GM23338 (cell line): ENCODE results near the gene ERCC6. TPM values are rescaled to one million over a fixed set of nuclear protein-coding genes. Genes with fewer than 3 reads are reported as not detected.

Experiments used
- ATAC-seq: fragments of 200-7000 bp; cut with Tn5 transposase; 3 replicates; pipeline ENCODE4 v1.9.1; 2020
- DNase-seq: peaks from one replicate; pipeline ENCODE4 v3.0.0-alpha.2; 2015; ENCODE audit warnings: low spot score
- H2AFZ ChIP-seq: fragments of 200-600 bp; sonication (generic); 2 replicates; pipeline ENCODE4 v1.8.0; 2016; ENCODE audit warnings: antibody characterized with exemption, mild to moderate bottlenecking, moderate library complexity
- H3F3A ChIP-seq: fragments of 200-600 bp; sonication (generic); replicated peaks from 2 replicates; pipeline ENCODE4 v1.8.0; 2017; ENCODE audit warnings: antibody characterized with exemption, mixed run types, low read depth
- H3K27ac ChIP-seq: fragments of 200-600 bp; sonication (generic); 2 replicates; pipeline ENCODE4 v1.6.1; 2016; ENCODE audit warnings: low read depth
- H3K27me3 ChIP-seq: fragments of 200-600 bp; sonication (generic); 2 replicates; pipeline ENCODE4 v1.8.0; 2016; ENCODE audit warnings: mild to moderate bottlenecking, mixed run types, moderate library complexity; ENCODE audit not compliant: insufficient read depth
- H3K36me3 ChIP-seq: fragments of 200-600 bp; sonication (generic); 2 replicates; pipeline ENCODE4 v1.8.0; 2016; ENCODE audit warnings: mild to moderate bottlenecking; ENCODE audit not compliant: insufficient read depth
- H3K4me1 ChIP-seq: fragments of 200-600 bp; sonication (generic); 2 replicates; pipeline ENCODE4 v1.8.0; 2016; ENCODE audit warnings: mild to moderate bottlenecking, moderate library complexity; ENCODE audit not compliant: insufficient read depth
- H3K4me2 ChIP-seq: fragments of 200-600 bp; sonication (generic); 2 replicates; pipeline ENCODE4 v1.7.1; 2017; ENCODE audit warnings: mixed run types
- H3K4me3 ChIP-seq: fragments of 200-600 bp; sonication (generic); 2 replicates; pipeline ENCODE4 v1.6.1; 2016; ENCODE audit warnings: mixed run types
- H3K79me2 ChIP-seq: fragments of 200-600 bp; sonication (generic); replicated peaks from 2 replicates; pipeline ENCODE4 v1.8.0; 2017; ENCODE audit warnings: mild to moderate bottlenecking; ENCODE audit not compliant: insufficient read depth
- H3K9me2 ChIP-seq: fragments of 200-600 bp; sonication (generic); 2 replicates; pipeline ENCODE4 v1.8.0; 2017; ENCODE audit not compliant: insufficient read depth
- H4K20me1 ChIP-seq: fragments of 200-600 bp; sonication (generic); replicated peaks from 2 replicates; pipeline ENCODE4 v1.8.0; 2017; ENCODE audit warnings: mild to moderate bottlenecking; ENCODE audit not compliant: insufficient read depth
- H3K27ac Mint-ChIP-seq: 2 replicates; pipeline ENCODE4 v1.8.0; 2020; ENCODE audit warnings: inconsistent platforms, mild to moderate bottlenecking, moderate library complexity, mixed read lengths
- H3K27me3 Mint-ChIP-seq: 3 replicates; pipeline ENCODE4 v1.8.0; 2022; ENCODE audit warnings: low read depth, mild to moderate bottlenecking, moderate library complexity, mixed read lengths, inconsistent platforms; ENCODE audit not compliant: insufficient read depth, poor library complexity
- H3K36me3 Mint-ChIP-seq: 3 replicates; pipeline ENCODE4 v1.8.0; 2021; ENCODE audit warnings: low read depth, mild to moderate bottlenecking, inconsistent platforms, moderate library complexity, mixed read lengths
- H3K4me1 Mint-ChIP-seq: 3 replicates; pipeline ENCODE4 v1.8.0; 2020; ENCODE audit warnings: mild to moderate bottlenecking, inconsistent platforms, mixed read lengths
- H3K4me3 Mint-ChIP-seq: 3 replicates; pipeline ENCODE4 v1.8.0; 2021; ENCODE audit warnings: moderate library complexity, mild to moderate bottlenecking, inconsistent platforms, mixed read lengths
- H3K9me3 Mint-ChIP-seq: 3 replicates; pipeline ENCODE4 v1.8.0; 2020; ENCODE audit warnings: moderate library complexity, mild to moderate bottlenecking, inconsistent platforms, mixed read lengths
- CREB1 ChIP-seq: fragments of 250-450 bp; sonication (Bioruptor Pico); IDR thresholded peaks from 2 replicates; pipeline ENCODE4 v1.5.0; 2020; ENCODE audit warnings: low read depth, mild to moderate bottlenecking, moderate library complexity
- EZH2 ChIP-seq: fragments of 200-600 bp; sonication (generic); IDR thresholded peaks from one replicate; pipeline ENCODE4 v1.8.0; 2017; ENCODE audit warnings: antibody characterized with exemption, mild to moderate bottlenecking, low read depth; ENCODE audit not compliant: unreplicated experiment
- EZH2phosphoT487 ChIP-seq: fragments of 200-600 bp; sonication (generic); IDR thresholded peaks from one replicate; pipeline ENCODE4 v1.8.1; 2018; ENCODE audit warnings: antibody characterized with exemption; ENCODE audit not compliant: unreplicated experiment
- JUNB ChIP-seq: IDR thresholded peaks from one replicate; pipeline ENCODE4 v1.6.1; 2016; ENCODE audit warnings: antibody characterized with exemption; ENCODE audit not compliant: unreplicated experiment
- NANOG ChIP-seq: IDR thresholded peaks from 2 replicates; pipeline ENCODE4 v1.6.1; 2016; ENCODE audit warnings: antibody characterized with exemption, borderline replicate concordance
- POLR2AphosphoS5 ChIP-seq: IDR thresholded peaks from 2 replicates; pipeline ENCODE4 v1.6.1; 2016; ENCODE audit warnings: antibody characterized with exemption, low read depth
- STAT1 ChIP-seq: IDR thresholded peaks from one replicate; pipeline ENCODE4 v1.6.1; 2016; ENCODE audit warnings: antibody characterized with exemption; ENCODE audit not compliant: unreplicated experiment
- ZNF114 ChIP-seq: fragments of 250-450 bp; sonication (Bioruptor Pico); IDR thresholded peaks from 2 replicates; pipeline ENCODE4 v1.5.0; 2020; ENCODE audit warnings: mild to moderate bottlenecking, moderate library complexity
- ZNF331 ChIP-seq: fragments of 250-450 bp; sonication (Bioruptor Pico); IDR thresholded peaks from 2 replicates; pipeline ENCODE4 v1.5.0; 2020; ENCODE audit warnings: low read depth, mild to moderate bottlenecking, moderate library complexity
- polyA plus RNA-seq: library from polyadenylated mRNA; unstranded; fragments of >200 nt; fragmentation: Nextera tagmentation; extraction: Ambion mirVana; gene quantifications from 2 replicates; pipeline ENCODE4 v1.2.1, GENCODE V29; 2016
- total RNA-seq: library from RNA; depleted of rRNA; stranded (reverse); fragments of >200 nt; shearing (Covaris generic); gene quantifications from 2 replicates; pipeline ENCODE4 v1.2.3, GENCODE V29; 2014
- TF ChIP-seq, protein P1 (sequence below), 2 experiments: fragments of 200-600 bp in 1 of 2; sonication (generic) in 1 of 2; conservative IDR thresholded peaks; 2 replicates each; pipeline versions ENCODE4 v1.5.1 to v1.6.1; 2016 to 2017; ENCODE audit warnings: antibody characterized with exemption in 2 of 2, low read depth in 2 of 2, mild to moderate bottlenecking in 2 of 2, moderate library complexity in 1 of 2
- TF ChIP-seq, protein P2 (sequence below): IDR thresholded peaks from one replicate; pipeline ENCODE4 v1.6.1; 2018; ENCODE audit warnings: antibody characterized with exemption; ENCODE audit not compliant: unreplicated experiment
- TF ChIP-seq, protein P3 (sequence below): fragments of 250-450 bp; sonication (Bioruptor Pico); IDR thresholded peaks from 2 replicates; pipeline ENCODE4 v1.5.0; 2020; ENCODE audit warnings: mild to moderate bottlenecking, moderate library complexity
- TF ChIP-seq, protein P4 (sequence below): IDR thresholded peaks from 2 replicates; pipeline ENCODE4 v1.6.1; 2016; ENCODE audit warnings: antibody characterized with exemption

Gene ERCC6
- total and polyA plus RNA-seq, 2 experiments from 2014 or later = 2.5 to 13.8 TPM

DNA sequence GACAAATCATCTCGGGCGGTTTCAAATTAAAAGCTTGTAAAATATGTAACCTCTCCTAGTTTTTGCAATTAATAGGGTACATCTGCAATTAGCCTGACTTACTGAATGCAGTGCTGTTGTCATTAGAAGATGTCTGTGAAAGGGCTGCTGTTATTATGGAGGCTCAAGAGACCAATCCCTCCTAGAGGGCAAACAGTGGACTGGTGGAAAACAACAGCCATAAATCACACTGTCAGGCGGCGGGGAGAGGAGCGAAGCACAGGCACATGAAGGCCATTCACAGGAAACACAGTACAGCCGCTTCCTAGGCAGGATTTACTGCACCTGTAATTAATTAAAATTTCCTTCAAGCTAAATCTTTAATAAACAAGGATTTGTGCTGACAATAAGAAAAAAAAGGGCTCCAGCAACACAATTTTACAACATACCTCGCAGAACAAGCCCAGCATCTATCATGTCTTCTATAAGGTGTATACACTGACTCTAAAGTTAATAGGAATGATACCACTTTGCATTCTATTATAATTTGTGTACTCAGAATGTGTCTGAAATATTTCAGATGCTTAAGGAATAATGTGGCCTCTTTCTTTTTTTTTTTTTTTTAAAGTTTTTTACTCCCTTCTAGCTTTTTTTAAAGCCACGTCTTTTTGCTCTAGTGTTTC lies 50.7 kb downstream of the ERCC6 start:
- Mint-ChIP-seq H3K27me3 (no peaks in the 10 kb centered on the region), H3K36me3 (no peaks in the 10 kb centered on the region), H3K4me3 (no peak overlapping the region), H3K27ac (no peak overlapping the region), H3K4me1 (no peaks in the 10 kb centered on the region), H3K9me3 (no peaks in the 10 kb centered on the region)
- Histone ChIP-seq H3K79me2 (no peaks in the 10 kb centered on the region), H4K20me1 (no peaks in the 10 kb centered on the region), H3K4me2 (no peak overlapping the region), H3F3A (no peaks in the 10 kb centered on the region), H3K9me2 (no peaks in the 10 kb centered on the region), H3K4me3 (no peak overlapping the region), H3K4me1 (no peaks in the 10 kb centered on the region), H3K27me3 (no peaks in the 10 kb centered on the region), H3K27ac (no peak overlapping the region), H3K36me3 (no peaks in the 10 kb centered on the region), H2AFZ (no peak overlapping the region)
- no peak for DNase-seq
- no peak for ATAC-seq
- TF ChIP-seq, protein P1, sequence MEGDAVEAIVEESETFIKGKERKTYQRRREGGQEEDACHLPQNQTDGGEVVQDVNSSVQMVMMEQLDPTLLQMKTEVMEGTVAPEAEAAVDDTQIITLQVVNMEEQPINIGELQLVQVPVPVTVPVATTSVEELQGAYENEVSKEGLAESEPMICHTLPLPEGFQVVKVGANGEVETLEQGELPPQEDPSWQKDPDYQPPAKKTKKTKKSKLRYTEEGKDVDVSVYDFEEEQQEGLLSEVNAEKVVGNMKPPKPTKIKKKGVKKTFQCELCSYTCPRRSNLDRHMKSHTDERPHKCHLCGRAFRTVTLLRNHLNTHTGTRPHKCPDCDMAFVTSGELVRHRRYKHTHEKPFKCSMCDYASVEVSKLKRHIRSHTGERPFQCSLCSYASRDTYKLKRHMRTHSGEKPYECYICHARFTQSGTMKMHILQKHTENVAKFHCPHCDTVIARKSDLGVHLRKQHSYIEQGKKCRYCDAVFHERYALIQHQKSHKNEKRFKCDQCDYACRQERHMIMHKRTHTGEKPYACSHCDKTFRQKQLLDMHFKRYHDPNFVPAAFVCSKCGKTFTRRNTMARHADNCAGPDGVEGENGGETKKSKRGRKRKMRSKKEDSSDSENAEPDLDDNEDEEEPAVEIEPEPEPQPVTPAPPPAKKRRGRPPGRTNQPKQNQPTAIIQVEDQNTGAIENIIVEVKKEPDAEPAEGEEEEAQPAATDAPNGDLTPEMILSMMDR (conservative IDR thresholded peaks at IDR 0.05; ENCODE audit: low read depth in 2 of 2) = no peak
- TF ChIP-seq, protein P2, sequence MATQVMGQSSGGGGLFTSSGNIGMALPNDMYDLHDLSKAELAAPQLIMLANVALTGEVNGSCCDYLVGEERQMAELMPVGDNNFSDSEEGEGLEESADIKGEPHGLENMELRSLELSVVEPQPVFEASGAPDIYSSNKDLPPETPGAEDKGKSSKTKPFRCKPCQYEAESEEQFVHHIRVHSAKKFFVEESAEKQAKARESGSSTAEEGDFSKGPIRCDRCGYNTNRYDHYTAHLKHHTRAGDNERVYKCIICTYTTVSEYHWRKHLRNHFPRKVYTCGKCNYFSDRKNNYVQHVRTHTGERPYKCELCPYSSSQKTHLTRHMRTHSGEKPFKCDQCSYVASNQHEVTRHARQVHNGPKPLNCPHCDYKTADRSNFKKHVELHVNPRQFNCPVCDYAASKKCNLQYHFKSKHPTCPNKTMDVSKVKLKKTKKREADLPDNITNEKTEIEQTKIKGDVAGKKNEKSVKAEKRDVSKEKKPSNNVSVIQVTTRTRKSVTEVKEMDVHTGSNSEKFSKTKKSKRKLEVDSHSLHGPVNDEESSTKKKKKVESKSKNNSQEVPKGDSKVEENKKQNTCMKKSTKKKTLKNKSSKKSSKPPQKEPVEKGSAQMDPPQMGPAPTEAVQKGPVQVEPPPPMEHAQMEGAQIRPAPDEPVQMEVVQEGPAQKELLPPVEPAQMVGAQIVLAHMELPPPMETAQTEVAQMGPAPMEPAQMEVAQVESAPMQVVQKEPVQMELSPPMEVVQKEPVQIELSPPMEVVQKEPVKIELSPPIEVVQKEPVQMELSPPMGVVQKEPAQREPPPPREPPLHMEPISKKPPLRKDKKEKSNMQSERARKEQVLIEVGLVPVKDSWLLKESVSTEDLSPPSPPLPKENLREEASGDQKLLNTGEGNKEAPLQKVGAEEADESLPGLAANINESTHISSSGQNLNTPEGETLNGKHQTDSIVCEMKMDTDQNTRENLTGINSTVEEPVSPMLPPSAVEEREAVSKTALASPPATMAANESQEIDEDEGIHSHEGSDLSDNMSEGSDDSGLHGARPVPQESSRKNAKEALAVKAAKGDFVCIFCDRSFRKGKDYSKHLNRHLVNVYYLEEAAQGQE = no peak
- no peak for TF ChIP-seq STAT1
- TF ChIP-seq NANOG = no peak
- TF ChIP-seq POLR2AphosphoS5 = no peak
- TF ChIP-seq, protein P3, sequence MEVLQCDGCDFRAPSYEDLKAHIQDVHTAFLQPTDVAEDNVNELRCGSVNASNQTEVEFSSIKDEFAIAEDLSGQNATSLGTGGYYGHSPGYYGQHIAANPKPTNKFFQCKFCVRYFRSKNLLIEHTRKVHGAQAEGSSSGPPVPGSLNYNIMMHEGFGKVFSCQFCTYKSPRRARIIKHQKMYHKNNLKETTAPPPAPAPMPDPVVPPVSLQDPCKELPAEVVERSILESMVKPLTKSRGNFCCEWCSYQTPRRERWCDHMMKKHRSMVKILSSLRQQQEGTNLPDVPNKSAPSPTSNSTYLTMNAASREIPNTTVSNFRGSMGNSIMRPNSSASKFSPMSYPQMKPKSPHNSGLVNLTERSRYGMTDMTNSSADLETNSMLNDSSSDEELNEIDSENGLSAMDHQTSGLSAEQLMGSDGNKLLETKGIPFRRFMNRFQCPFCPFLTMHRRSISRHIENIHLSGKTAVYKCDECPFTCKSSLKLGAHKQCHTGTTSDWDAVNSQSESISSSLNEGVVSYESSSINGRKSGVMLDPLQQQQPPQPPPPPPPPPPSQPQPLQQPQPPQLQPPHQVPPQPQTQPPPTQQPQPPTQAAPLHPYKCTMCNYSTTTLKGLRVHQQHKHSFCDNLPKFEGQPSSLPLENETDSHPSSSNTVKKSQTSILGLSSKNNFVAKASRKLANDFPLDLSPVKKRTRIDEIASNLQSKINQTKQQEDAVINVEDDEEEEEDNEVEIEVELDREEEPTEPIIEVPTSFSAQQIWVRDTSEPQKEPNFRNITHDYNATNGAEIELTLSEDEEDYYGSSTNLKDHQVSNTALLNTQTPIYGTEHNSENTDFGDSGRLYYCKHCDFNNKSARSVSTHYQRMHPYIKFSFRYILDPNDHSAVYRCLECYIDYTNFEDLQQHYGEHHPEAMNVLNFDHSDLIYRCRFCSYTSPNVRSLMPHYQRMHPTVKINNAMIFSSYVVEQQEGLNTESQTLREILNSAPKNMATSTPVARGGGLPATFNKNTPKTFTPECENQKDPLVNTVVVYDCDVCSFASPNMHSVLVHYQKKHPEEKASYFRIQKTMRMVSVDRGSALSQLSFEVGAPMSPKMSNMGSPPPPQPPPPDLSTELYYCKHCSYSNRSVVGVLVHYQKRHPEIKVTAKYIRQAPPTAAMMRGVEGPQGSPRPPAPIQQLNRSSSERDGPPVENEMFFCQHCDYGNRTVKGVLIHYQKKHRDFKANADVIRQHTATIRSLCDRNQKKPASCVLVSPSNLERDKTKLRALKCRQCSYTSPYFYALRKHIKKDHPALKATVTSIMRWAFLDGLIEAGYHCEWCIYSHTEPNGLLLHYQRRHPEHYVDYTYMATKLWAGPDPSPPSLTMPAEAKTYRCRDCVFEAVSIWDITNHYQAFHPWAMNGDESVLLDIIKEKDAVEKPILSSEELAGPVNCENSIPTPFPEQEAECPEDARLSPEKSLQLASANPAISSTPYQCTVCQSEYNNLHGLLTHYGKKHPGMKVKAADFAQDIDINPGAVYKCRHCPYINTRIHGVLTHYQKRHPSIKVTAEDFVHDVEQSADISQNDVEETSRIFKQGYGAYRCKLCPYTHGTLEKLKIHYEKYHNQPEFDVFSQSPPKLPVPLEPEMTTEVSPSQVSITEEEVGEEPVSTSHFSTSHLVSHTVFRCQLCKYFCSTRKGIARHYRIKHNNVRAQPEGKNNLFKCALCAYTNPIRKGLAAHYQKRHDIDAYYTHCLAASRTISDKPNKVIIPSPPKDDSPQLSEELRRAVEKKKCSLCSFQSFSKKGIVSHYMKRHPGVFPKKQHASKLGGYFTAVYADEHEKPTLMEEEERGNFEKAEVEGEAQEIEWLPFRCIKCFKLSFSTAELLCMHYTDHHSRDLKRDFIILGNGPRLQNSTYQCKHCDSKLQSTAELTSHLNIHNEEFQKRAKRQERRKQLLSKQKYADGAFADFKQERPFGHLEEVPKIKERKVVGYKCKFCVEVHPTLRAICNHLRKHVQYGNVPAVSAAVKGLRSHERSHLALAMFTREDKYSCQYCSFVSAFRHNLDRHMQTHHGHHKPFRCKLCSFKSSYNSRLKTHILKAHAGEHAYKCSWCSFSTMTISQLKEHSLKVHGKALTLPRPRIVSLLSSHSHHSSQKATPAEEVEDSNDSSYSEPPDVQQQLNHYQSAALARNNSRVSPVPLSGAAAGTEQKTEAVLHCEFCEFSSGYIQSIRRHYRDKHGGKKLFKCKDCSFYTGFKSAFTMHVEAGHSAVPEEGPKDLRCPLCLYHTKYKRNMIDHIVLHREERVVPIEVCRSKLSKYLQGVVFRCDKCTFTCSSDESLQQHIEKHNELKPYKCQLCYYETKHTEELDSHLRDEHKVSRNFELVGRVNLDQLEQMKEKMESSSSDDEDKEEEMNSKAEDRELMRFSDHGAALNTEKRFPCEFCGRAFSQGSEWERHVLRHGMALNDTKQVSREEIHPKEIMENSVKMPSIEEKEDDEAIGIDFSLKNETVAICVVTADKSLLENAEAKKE (CRISPR knock-in tag) = no peak
- TF ChIP-seq, protein P4, sequence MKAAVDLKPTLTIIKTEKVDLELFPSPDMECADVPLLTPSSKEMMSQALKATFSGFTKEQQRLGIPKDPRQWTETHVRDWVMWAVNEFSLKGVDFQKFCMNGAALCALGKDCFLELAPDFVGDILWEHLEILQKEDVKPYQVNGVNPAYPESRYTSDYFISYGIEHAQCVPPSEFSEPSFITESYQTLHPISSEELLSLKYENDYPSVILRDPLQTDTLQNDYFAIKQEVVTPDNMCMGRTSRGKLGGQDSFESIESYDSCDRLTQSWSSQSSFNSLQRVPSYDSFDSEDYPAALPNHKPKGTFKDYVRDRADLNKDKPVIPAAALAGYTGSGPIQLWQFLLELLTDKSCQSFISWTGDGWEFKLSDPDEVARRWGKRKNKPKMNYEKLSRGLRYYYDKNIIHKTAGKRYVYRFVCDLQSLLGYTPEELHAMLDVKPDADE = no peak
- TF ChIP-seq ZNF331 (CRISPR knock-in tag) = no peak
- TF ChIP-seq CREB1 (CRISPR knock-in tag) = no peak
- no peak for TF ChIP-seq EZH2phosphoT487
- TF ChIP-seq EZH2 = no peak
- TF ChIP-seq ZNF114 (CRISPR knock-in tag) = no peak
- no peak for TF ChIP-seq JUNB
